SK-N-SH treated with all-trans-retinoic acid at 6 μM for 48 hours (cell line): ENCODE data around the gene KLLN.

Experiments
- ATAC-seq: fragments of 200-7000 bp; cut with Tn5 transposase; 3 replicates; pipeline ENCODE4 v1.9.1; 2020; ENCODE audit warnings: mild to moderate bottlenecking, moderate library complexity
- ARNTL ChIP-seq: fragments of 450-650 bp; formaldehyde crosslinking; IDR thresholded peaks from 2 replicates; pipeline ENCODE4 v1.5.0; 2020; ENCODE audit warnings: low read depth, mild to moderate bottlenecking, moderate library complexity, borderline replicate concordance
- BACH2 ChIP-seq: fragments of 250-450 bp; sonication (Bioruptor Pico); IDR thresholded peaks from 2 replicates; pipeline ENCODE4 v1.9.0; 2021; ENCODE audit warnings: mild to moderate bottlenecking, borderline replicate concordance
- CREB5 ChIP-seq: fragments of 250-450 bp; sonication (Bioruptor Pico); IDR thresholded peaks from 2 replicates; pipeline ENCODE4 v1.5.1; 2020; ENCODE audit warnings: low read depth, mild to moderate bottlenecking, moderate library complexity
- CSDC2 ChIP-seq: fragments of 250-450 bp; sonication (Bioruptor Pico); IDR thresholded peaks from 2 replicates; pipeline ENCODE4 v1.5.0; 2020; ENCODE audit warnings: mild to moderate bottlenecking, moderate library complexity
- CSRNP3 ChIP-seq: fragments of 250-450 bp; sonication (Bioruptor Pico); IDR thresholded peaks from 2 replicates; pipeline ENCODE4 v1.5.1; 2021; ENCODE audit warnings: mild to moderate bottlenecking, moderate library complexity
- ESRRG ChIP-seq: fragments of 250-450 bp; sonication (Bioruptor Pico); IDR thresholded peaks from 2 replicates; pipeline ENCODE4 v1.6.1; 2021; ENCODE audit warnings: mild to moderate bottlenecking
- GLIS3 ChIP-seq: fragments of 250-450 bp; sonication (Bioruptor Pico); IDR thresholded peaks from 2 replicates; pipeline ENCODE4 v1.5.0; 2020; ENCODE audit warnings: mild to moderate bottlenecking, moderate library complexity
- ISL1 ChIP-seq: fragments of 250-450 bp; sonication (Bioruptor Pico); IDR thresholded peaks from 2 replicates; pipeline ENCODE4 v2.1.2; 2022; ENCODE audit warnings: mild to moderate bottlenecking, moderate library complexity
- OSR1 ChIP-seq: fragments of 250-450 bp; sonication (Bioruptor Pico); IDR thresholded peaks from 2 replicates; pipeline ENCODE4 v1.8.0; 2022; ENCODE audit warnings: moderate library complexity, mild to moderate bottlenecking, inconsistent platforms
- PPARA ChIP-seq: fragments of 250-450 bp; sonication (Bioruptor Pico); IDR thresholded peaks from 2 replicates; pipeline ENCODE4 v1.5.0; 2020; ENCODE audit warnings: mild to moderate bottlenecking, borderline replicate concordance
- RARB ChIP-seq: fragments of 250-450 bp; sonication (Bioruptor Pico); IDR thresholded peaks from 2 replicates; pipeline ENCODE4 v1.8.0; 2021; ENCODE audit warnings: mild to moderate bottlenecking, moderate library complexity
- TCF4 ChIP-seq: fragments of 250-450 bp; sonication (Bioruptor Pico); IDR thresholded peaks from 2 replicates; pipeline ENCODE4 v1.8.0; 2021; ENCODE audit warnings: mild to moderate bottlenecking, moderate library complexity, borderline replicate concordance
- TOX ChIP-seq: fragments of 250-450 bp; sonication (Bioruptor Pico); IDR thresholded peaks from 2 replicates; pipeline ENCODE4 v1.8.0; 2021; ENCODE audit warnings: mild to moderate bottlenecking, moderate library complexity, borderline replicate concordance
- ZC3H10 ChIP-seq: fragments of 250-450 bp; sonication (Bioruptor Pico); IDR thresholded peaks from 2 replicates; pipeline ENCODE4 v1.5.1; 2021; ENCODE audit warnings: mild to moderate bottlenecking, moderate library complexity
- ZFP3 ChIP-seq: fragments of 250-450 bp; sonication (Bioruptor Pico); IDR thresholded peaks from 2 replicates; pipeline ENCODE4 v1.5.0; 2020; ENCODE audit warnings: mild to moderate bottlenecking, moderate library complexity
- ZFP30 ChIP-seq: fragments of 450-650 bp; formaldehyde crosslinking; IDR thresholded peaks from 2 replicates; pipeline ENCODE4 v1.5.0; 2022; ENCODE audit warnings: mild to moderate bottlenecking, moderate library complexity
- ZNF565 ChIP-seq: fragments of 450-650 bp; formaldehyde crosslinking; conservative IDR thresholded peaks from 2 replicates; pipeline ENCODE4 v1.5.0; 2020; ENCODE audit warnings: low read depth, mild to moderate bottlenecking, moderate library complexity
- ZNF70 ChIP-seq: fragments of 450-650 bp; formaldehyde crosslinking; IDR thresholded peaks from 2 replicates; pipeline ENCODE4 v1.5.0; 2020; ENCODE audit warnings: mild to moderate bottlenecking, moderate library complexity
- ZNF8 ChIP-seq: fragments of 450-650 bp; formaldehyde crosslinking; IDR thresholded peaks from 2 replicates; pipeline ENCODE4 v1.5.0; 2020; ENCODE audit warnings: mild to moderate bottlenecking, moderate library complexity
- TF ChIP-seq, protein P1 (sequence below): fragments of 250-450 bp; sonication (Bioruptor Pico); IDR thresholded peaks from 2 replicates; pipeline ENCODE4 v1.8.0; 2021; ENCODE audit warnings: low read depth, mild to moderate bottlenecking, moderate library complexity, borderline replicate concordance
- TF ChIP-seq, protein P2 (sequence below): fragments of 250-450 bp; sonication (Bioruptor Pico); IDR thresholded peaks from 2 replicates; pipeline ENCODE4 v1.8.0; 2020; ENCODE audit warnings: mild to moderate bottlenecking, moderate library complexity, borderline replicate concordance

The KLLN gene

GRCh38 chr10:87843714-87844113 lies 19.6 kb downstream of the KLLN start (continued):
- TF ChIP-seq CREB5 (CRISPR knock-in tag) (no peak), ZC3H10 (CRISPR knock-in tag) (no peak), TOX (no peak), ESRRG (CRISPR knock-in tag) (no peak), ZFP30 (CRISPR knock-in tag) (no peak), ZFP3 (CRISPR knock-in tag) (no peak), ISL1 (CRISPR knock-in tag) (no peak), ZNF8 (no peak)

- TF ChIP-seq TOX (0 out of 2 replicates have a peak, but pooled peaks have one; percentile 32), ISL1 (CRISPR knock-in tag) (no peak)
- ATAC-seq, result peak; percentile 75
Observed at GRCh38 chr10:87842776-87843497, 20.4 kb downstream of the KLLN start.

GRCh38 chr10:87842220-87842641 lies 21.1 kb downstream of the KLLN start:
- TF ChIP-seq, protein P1, sequence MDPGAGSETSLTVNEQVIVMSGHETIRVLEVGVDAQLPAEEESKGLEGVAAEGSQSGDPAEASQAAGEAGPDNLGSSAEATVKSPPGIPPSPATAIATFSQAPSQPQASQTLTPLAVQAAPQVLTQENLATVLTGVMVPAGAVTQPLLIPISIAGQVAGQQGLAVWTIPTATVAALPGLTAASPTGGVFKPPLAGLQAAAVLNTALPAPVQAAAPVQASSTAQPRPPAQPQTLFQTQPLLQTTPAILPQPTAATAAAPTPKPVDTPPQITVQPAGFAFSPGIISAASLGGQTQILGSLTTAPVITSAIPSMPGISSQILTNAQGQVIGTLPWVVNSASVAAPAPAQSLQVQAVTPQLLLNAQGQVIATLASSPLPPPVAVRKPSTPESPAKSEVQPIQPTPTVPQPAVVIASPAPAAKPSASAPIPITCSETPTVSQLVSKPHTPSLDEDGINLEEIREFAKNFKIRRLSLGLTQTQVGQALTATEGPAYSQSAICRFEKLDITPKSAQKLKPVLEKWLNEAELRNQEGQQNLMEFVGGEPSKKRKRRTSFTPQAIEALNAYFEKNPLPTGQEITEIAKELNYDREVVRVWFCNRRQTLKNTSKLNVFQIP (CRISPR knock-in tag), result no peak
- TF ChIP-seq ESRRG (CRISPR knock-in tag), result no peak
- no peak for TF ChIP-seq ZFP30 (CRISPR knock-in tag)
- no peak for TF ChIP-seq TOX
- no peak for TF ChIP-seq ZNF565 (CRISPR knock-in tag)
- no peak for TF ChIP-seq CSRNP3 (CRISPR knock-in tag)
- no peak for TF ChIP-seq ZFP3 (CRISPR knock-in tag)
- TF ChIP-seq ARNTL (CRISPR knock-in tag), result no peak
- TF ChIP-seq ZC3H10 (CRISPR knock-in tag), result no peak
- no peak for TF ChIP-seq PPARA
- TF ChIP-seq RARB (CRISPR knock-in tag), result no peak
- TF ChIP-seq GLIS3 (CRISPR knock-in tag), result no peak
- no peak for TF ChIP-seq TCF4 (CRISPR knock-in tag)
- TF ChIP-seq ZNF70 (CRISPR knock-in tag), result no peak
- TF ChIP-seq BACH2 (CRISPR knock-in tag), result no peak
- TF ChIP-seq ISL1 (CRISPR knock-in tag), result no peak
- ATAC-seq, result peak; percentile 59

- TF ChIP-seq TOX, result no peak
- no peak for TF ChIP-seq ZFP30 (CRISPR knock-in tag)
- TF ChIP-seq, protein P1 (CRISPR knock-in tag), result no peak
- no peak for TF ChIP-seq OSR1 (CRISPR knock-in tag)
- no peak for TF ChIP-seq ZNF565 (CRISPR knock-in tag)
- no peak for TF ChIP-seq ESRRG (CRISPR knock-in tag)
- no peak for TF ChIP-seq GLIS3 (CRISPR knock-in tag)
- TF ChIP-seq ISL1 (CRISPR knock-in tag), result no peak
- TF ChIP-seq CSDC2 (CRISPR knock-in tag), result no peak
- TF ChIP-seq BACH2 (CRISPR knock-in tag), result no peak
- no peak for TF ChIP-seq CSRNP3 (CRISPR knock-in tag)
- TF ChIP-seq PPARA, result no peak
- no peak for TF ChIP-seq ZFP3 (CRISPR knock-in tag)
- TF ChIP-seq, protein P2, sequence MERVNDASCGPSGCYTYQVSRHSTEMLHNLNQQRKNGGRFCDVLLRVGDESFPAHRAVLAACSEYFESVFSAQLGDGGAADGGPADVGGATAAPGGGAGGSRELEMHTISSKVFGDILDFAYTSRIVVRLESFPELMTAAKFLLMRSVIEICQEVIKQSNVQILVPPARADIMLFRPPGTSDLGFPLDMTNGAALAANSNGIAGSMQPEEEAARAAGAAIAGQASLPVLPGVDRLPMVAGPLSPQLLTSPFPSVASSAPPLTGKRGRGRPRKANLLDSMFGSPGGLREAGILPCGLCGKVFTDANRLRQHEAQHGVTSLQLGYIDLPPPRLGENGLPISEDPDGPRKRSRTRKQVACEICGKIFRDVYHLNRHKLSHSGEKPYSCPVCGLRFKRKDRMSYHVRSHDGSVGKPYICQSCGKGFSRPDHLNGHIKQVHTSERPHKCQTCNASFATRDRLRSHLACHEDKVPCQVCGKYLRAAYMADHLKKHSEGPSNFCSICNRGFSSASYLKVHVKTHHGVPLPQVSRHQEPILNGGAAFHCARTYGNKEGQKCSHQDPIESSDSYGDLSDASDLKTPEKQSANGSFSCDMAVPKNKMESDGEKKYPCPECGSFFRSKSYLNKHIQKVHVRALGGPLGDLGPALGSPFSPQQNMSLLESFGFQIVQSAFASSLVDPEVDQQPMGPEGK, result no peak
- no peak for TF ChIP-seq RARB (CRISPR knock-in tag)
- no peak for ATAC-seq
Observed at GRCh38 chr10:87841186-87841585, 22.1 kb downstream of the KLLN start.
